GM19239 (cell line): ENCODE measurements around the gene MAN2A2.
"Not testable (repeated sequence)": the region's sequence is repeated elsewhere in the genome, so short reads cannot be mapped to it uniquely, and the experiment has no call there.

Experiments used
- DNase-seq: peaks from one replicate; pipeline ENCODE4 v3.0.0; 2011; ENCODE audit warnings: low spot score; ENCODE audit not compliant: insufficient read length
- FAIRE-seq: peaks from 2 replicates; lab custom pipeline; 2011; peaks lifted over from hg19 to GRCh38; lab: Jason Lieb, UNC

MAN2A2 gene

DNA sequence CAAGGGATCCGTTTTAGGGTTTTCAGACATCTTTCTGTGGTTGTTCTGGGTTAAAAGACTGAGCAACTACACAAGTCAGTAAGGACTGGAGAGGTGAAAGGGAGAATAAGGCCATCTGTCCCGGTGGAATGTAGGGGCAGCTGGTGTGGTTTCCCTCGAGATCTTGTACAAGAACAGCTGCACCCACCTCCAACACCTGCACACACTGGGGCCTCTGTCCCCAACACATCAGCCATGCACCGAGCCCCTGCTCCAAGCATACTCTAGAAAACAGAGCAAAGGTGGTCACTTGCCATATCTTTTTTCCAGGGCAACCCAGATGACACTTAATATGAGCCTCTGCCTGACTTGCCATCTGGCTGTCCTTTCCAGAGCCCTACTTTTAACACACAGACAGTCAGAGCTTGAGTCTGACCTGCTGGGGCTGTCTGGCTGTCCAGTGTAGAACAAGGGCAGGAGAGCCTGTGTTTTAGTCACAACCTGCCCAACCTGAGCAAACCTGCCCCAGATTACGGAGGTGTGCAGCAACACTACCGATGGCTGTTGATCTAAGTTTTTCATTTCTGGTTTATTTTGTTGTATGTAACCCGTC, 12.2 kb downstream of the MAN2A2 start:
- DNase-seq (no peak), FAIRE-seq (no peak)

DNA sequence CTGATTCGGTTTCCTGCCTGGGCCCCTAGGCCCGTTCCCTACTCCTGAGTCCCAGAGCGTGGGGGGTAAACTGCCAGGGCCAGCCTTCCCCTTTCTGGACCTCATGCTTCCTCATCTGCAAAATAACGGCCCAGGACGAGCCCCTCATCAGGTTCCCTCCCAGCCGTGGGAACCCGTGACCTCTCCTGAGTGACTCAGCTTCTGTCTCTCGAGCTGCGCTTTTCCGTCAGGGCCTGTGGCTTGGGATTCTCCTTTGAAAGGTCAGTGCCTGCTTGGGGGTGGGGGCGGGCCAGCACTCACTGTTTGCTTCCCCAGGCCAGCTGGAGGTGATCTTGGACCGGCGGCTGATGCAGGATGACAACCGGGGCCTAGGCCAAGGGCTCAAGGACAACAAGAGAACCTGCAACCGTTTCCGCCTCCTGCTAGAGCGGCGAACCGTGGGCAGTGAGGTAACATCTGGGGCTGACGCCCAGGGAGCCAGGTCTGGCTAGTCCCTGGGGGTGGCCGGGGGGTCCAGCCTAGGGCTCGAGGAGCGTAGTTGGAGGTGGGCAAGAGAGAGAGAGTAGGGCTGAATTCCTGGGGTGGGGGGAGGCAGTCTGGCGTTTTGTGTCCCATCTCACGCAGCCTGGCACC, 12.8 kb downstream of the MAN2A2 start:
- no peak for DNase-seq
- FAIRE-seq: no peak

DNA sequence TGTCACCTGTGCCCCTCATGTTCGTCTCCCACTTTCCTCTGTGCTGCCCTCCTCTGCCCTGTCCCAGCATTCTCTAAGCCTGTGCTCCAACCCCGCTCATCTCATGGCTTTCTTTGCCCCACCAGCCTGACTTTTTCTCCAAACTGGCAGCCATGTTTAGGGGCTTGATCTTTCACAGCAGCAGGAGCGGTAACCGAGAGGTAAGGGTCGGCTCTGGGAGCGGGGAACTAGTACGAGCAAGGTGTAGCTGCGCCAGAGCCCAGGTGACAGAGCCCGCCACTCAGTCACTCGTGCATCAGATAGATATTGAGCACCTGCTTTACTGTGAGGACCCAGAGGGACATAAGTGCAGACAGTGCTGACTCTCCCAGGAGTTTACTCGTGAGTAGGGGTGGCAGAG, 13.4 kb downstream of the MAN2A2 start:
- FAIRE-seq: no peak
- DNase-seq: no peak

DNA sequence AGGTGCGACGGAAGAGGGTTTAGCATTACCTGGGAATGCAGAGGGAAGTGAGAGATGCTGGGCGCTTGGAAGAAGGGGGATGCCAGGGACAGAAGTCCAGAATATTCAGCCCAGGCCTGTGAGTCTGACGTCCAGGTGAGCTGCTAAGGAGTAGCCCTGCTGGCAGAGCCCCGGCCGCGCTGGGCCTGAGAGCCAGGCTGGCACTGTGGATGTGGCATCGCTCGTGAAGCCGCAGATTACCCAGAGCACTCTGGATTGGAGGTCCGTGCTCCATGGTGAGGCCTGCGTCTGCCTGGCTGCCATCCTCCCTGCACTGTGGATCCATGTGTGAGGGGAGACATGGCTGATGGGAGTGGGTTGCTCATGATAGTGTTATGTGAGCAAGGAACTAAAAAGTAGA, 14.5 kb downstream of the MAN2A2 start:
- no peak for DNase-seq
- FAIRE-seq: no peak

DNA sequence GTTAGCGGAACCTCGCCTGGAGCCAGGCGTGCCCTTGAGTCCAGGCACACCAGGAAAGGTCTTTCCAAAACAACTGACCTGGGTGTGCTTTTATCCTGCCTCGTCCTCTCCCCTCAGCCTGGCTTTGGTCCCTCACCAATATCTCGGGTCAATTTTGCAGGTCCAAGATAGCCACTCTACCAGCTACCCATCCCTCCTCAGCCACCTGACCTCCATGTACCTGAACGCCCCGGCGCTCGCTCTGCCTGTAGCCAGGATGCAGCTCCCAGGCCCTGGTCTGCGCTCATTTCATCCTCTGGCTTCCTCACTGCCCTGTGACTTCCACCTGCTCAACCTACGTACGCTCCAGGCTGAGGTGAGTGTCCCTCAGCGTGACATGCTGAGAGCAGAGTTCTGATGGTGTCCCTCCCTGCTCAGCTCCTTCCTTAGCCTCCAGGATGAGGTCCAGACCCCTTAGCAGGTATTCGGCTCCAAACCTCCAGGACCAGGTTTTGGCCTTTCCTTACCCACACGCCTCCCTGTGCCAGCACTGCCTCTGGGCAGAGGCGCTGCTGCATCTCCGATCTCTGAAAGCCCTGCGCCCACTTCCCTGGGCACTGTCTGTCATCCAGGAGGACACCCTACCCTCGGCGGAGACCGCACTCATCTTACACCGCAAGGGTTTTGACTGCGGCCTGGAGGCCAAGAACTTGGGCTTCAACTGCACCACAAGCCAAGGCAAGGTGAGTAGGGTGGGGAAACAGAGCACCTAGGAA, 15.1 kb downstream of the MAN2A2 start:
- no peak for FAIRE-seq
- no peak for DNase-seq

DNA sequence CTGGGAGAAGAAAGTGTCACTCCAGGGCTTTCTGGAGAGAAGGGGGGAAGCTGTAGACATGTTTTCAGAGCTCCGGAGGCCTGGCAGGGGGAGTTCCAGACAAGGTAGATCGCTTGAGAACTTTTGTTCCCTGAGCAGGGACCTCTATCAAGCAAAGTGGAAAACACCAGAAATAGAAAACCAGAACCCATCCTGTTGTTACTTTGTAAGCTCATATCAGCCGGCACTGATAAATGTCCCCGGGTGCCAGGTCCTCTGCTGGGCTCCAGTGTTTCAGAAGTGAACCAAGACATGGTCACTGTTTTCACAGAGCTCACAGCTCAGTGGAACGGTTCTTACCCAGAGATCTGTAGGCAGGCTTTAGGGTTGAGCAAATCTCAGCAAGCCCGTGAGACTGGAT, 15.7 kb downstream of the MAN2A2 start:
- DNase-seq: no peak
- FAIRE-seq: no peak

DNA sequence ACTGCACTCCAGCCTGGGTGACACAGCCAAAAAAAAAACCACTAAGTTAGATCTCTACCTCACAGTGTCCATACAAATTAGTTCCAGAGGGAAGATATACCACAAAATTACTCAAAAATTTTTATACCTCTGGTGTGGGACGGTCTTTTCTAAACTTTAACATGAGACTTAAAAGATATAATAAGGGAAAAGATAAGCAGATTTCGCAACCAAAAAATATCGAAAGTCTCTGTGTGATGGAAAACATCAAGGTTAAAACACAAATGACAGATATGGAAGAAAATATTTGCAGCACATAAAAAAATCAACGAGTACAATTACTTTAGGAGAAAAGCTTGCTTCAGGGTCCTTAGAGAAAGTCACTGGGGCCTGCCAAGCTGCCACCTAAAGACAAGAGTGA, 18.8 kb downstream of the MAN2A2 start:
- no peak for DNase-seq
- no peak for FAIRE-seq

DNA sequence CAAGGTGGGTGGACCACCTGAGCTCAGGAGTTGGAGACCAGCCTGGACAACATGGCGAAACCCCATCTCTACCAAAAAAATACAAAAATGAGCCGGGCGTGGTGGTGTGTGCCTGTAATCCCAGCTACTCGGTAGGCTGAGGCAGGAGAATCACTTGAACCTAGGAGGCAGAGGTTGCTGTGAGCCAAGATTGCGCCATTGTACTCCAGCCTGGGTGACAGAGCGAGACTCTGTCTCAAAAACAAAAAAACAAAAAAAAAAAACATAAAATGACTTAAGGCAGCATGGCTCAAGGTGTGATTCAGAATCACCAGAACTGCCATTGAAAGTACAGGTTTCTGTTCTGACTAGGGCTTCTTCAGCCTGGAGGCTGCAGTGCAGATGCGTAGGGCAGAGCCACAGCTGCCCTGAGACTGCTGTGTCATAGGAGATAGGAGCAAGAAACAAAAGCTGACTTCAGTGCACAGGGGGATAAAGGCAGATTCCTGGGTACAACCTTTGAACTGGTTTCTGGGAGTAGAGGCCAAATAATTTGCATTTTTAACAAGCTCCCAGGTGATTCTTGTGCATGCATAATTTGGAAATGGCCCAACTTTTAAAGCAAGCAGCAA, 19.7 kb downstream of the MAN2A2 start:
- peak; percentile 52 for DNase-seq
- not testable (repeated sequence) for FAIRE-seq

GRCh38 chr15:90924375-90924774, 21.3 kb downstream of the MAN2A2 start:
- peak; percentile 44 for DNase-seq
- peak; percentile 82 for FAIRE-seq

GRCh38 chr15:90926766-90927165, 23.7 kb downstream of the MAN2A2 start:
- DNase-seq, FAIRE-seq: not testable (repeated sequence)

DNA sequence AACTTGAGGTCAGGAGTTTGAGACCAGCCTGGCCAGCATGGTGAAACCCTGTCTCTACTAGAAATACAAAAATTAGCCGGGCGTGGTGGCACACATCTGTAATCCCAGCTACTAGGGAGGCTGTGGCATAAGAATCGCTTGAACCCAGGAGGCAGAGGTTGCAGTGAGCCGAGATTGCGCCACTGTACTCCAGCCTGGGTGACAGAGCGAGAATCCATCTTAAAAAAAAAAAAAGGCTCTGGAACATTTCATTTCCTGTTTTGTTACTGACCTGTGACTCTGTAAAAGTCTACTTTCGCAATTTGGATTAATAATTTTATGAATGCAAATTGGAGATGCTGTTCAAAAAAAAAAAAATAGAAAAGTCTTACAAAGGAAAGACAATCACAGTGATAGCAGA, 25.0 kb downstream of the MAN2A2 start:
- FAIRE-seq, DNase-seq: not testable (repeated sequence)

GRCh38 chr15:90929246-90930019, 26.3 kb downstream of the MAN2A2 start:
- DNase-seq: no peak
- FAIRE-seq: no peak

DNA sequence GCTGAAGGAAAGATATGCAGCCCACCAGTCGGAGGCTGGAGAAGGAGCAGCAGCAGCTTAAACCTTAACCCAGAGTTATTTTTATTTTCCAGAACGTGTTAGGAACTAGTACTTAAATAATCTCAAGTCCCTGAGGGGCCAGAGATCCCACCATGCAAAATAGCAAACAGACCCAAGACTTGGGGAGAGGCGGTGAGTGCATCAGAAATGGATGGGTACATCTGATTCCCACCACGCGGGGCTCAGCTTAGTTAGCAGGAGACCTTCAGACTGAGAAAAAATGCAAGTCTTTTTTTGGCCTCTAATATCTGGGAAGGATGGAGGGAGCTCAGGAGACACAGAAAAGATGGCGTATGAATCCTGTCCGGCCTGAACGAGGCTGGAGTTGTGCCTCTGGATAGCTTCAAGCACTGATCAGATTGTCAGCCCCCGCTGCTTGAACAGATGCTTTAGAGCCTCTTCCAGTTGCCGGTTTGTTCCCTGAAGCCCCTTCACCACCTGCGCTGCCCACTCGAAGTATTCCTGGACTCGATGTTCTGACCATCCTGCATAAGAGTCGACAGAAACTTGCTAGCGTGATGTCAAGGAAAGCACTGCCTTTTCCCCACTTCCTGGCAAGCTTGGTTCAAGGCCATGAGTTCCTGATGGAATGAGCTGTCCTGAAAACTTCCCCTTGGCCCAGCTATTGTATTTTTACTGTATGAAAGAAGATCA, 27.9 kb downstream of the MAN2A2 start:
- no peak for DNase-seq
- no peak for FAIRE-seq

- DNase-seq (no peak), FAIRE-seq (no peak)
Observed at GRCh38 chr15:90931575-90931827, 28.4 kb downstream of the MAN2A2 start.

- DNase-seq: peak; percentile 65
- FAIRE-seq: peak; percentile 69
Observed at GRCh38 chr15:90931828-90932659, 28.9 kb downstream of the MAN2A2 start, which contains the start of gene HDDC3. Gene HDDC3, minus strand, starts transcription at chr15:90932549. Its CDS starts 9 bp downstream, at chr15:90932540.

DNA sequence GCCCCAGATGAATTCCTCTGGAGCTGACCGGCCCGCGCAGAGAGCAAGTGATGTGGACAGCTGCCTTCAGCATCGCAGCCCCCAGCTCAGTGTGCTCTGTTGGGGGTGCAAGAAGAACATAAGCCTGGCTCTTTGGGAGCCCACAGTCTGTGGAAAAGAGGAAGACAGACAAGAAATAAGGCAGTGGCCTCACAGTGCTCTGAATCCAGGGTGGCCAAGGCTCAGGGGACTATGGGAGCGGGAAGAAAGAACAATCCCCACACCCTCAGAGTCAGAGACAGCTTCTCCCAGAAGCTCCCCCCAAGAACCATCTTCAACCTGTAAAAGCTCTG, 29.5 kb downstream of the MAN2A2 start:
- no peak for DNase-seq
- FAIRE-seq: no peak

- FAIRE-seq (no peak), DNase-seq (no peak)
Observed at GRCh38 chr15:90933301-90933700, 30.2 kb downstream of the MAN2A2 start.

DNA sequence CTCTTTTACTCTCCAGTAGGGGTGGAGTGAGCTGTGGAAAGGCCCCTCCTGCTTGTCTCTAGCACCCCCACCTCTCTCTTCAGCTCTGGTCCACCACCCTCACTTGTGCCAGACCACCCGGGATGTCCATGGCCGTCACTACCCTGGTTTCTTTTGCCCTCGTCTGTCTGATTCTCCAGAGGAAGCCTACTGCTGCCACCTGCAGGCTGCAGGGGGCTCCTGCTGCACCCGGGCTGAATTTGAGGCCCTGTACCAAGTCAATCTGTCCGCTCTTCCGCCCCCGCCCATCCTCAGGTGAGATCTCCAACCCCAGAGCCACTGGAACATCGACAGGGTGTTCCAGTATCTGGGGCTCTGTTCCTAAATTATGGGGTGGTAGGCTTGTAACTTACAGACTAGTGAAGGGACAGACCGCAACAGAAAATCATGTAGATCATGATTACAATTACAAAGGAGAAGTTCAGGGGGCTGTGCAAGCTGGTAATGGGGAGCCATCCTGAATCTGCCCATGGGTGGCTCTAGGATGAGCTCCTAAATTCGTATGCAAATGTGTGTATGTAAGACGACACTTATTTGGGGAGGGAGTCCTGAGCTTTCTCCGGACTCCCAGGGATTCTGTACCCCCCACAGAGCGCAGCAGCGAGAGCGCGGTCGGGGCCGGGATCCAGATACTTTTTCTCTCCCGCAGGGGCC, 31.3 kb downstream of the MAN2A2 start:
- FAIRE-seq (peak; percentile 59), DNase-seq (peak; percentile 56)
